Measurements from ENCODE around the gene TBC1D1. TPM values are rescaled to one million over a fixed set of nuclear protein-coding genes. Genes with fewer than 3 reads are reported as not detected.

The TBC1D1 gene
- total RNA-seq, 1 donor from 2014 or later: 113 TPM

- Mint-ChIP-seq H3K4me3 (no peak overlapping the region), H3K27me3 (ENCODE audit: low read depth) (peaks cover 7% of the 10 kb centered on the region), H3K4me1 (peaks cover 25% of the 10 kb centered on the region), H3K27ac (ENCODE audit: unreplicated experiment) (no peak overlapping the region), H3K36me3 (ENCODE audit: low read depth) (peaks cover 19% of the 10 kb centered on the region), H3K9me3 (no peaks in the 10 kb centered on the region)
- no peak for TF ChIP-seq CTCF (conservative IDR thresholded peaks at IDR 0.05)
- DNase-seq (ENCODE audit: low read depth, low spot score): no peak
These were observed 214.8 kb downstream of the TBC1D1 start for GRCh38 chr4:38105475-38106220.

GRCh38 chr4:38106311-38106710, 215.4 kb downstream of the TBC1D1 start:
- H3K36me3 Mint-ChIP-seq (ENCODE audit: low read depth): peaks cover 19% of the 10 kb centered on the region
- H3K9me3 Mint-ChIP-seq: no peaks in the 10 kb centered on the region
- no peak for TF ChIP-seq CTCF (conservative IDR thresholded peaks at IDR 0.05)
- no peak for DNase-seq (ENCODE audit: low read depth, low spot score)
- peaks cover 30% of the 10 kb centered on the region for H3K4me1 Mint-ChIP-seq
- H3K27ac Mint-ChIP-seq (ENCODE audit: unreplicated experiment): peak overlapping the region; percentile 37
- H3K4me3 Mint-ChIP-seq: no peak overlapping the region
- peaks cover 7% of the 10 kb centered on the region for H3K27me3 Mint-ChIP-seq (ENCODE audit: low read depth)

DNA sequence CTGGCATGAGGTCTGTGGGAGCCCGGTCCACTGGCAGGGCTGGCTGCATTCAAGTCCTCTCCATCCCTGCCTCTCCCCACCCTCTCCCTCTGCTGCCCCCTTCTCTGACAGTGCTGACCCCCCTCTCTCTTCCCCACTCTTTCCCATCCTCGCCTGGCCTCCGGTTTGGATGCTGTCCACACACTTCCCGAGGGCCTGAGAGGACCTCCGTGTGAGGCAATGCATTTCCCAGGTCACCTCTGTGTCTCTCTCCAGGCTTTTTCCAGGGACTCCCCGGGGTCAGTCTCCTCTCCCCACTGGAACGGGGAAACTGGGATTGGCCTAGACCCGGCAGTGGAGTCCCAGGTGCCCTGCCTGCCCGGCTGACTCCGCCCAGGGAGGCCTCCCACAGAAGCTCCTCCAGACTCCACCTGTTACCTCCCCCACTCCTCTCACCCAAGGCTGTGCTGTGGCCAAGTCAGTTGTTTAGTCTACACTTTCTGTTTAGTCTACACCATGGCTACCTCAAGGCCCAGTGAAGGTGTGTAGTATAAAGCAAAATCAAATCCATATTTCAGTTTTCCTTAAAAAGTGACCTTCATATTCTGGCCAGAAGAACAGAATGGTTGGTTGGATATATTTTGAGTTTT, 216.1 kb downstream of the TBC1D1 start:
- TF ChIP-seq CTCF (conservative IDR thresholded peaks at IDR 0.05): no peak
- DNase-seq (ENCODE audit: low read depth, low spot score): no peak
- no peak overlapping the region for H3K27ac Mint-ChIP-seq (ENCODE audit: unreplicated experiment)
- H3K27me3 Mint-ChIP-seq (ENCODE audit: low read depth): peaks cover 7% of the 10 kb centered on the region
- no peaks in the 10 kb centered on the region for H3K9me3 Mint-ChIP-seq
- peaks cover 19% of the 10 kb centered on the region for H3K36me3 Mint-ChIP-seq (ENCODE audit: low read depth)
- H3K4me1 Mint-ChIP-seq: peaks cover 33% of the 10 kb centered on the region
- no peak overlapping the region for H3K4me3 Mint-ChIP-seq

GRCh38 chr4:38107818-38108217, 216.9 kb downstream of the TBC1D1 start:
- Mint-ChIP-seq H3K4me1 (peaks cover 41% of the 10 kb centered on the region), H3K27ac (ENCODE audit: unreplicated experiment) (no peak overlapping the region), H3K27me3 (ENCODE audit: low read depth) (peaks cover 7% of the 10 kb centered on the region), H3K9me3 (no peaks in the 10 kb centered on the region), H3K36me3 (ENCODE audit: low read depth) (peaks cover 19% of the 10 kb centered on the region), H3K4me3 (no peak overlapping the region)
- no peak for TF ChIP-seq CTCF (conservative IDR thresholded peaks at IDR 0.05)
- DNase-seq (ENCODE audit: low read depth, low spot score): no peak

GRCh38 chr4:38109370-38109769, 218.5 kb downstream of the TBC1D1 start:
- peak overlapping the region; percentile 9 for H3K4me3 Mint-ChIP-seq
- no peak for TF ChIP-seq CTCF (conservative IDR thresholded peaks at IDR 0.05)
- peaks cover 19% of the 10 kb centered on the region for H3K36me3 Mint-ChIP-seq (ENCODE audit: low read depth)

More at GRCh38 chr4:38109370-38109769, 218.5 kb downstream of the TBC1D1 start:
- Mint-ChIP-seq H3K27me3 (ENCODE audit: low read depth) (peaks cover 7% of the 10 kb centered on the region), H3K27ac (ENCODE audit: unreplicated experiment) (no peak overlapping the region), H3K4me1 (peaks cover 53% of the 10 kb centered on the region), H3K9me3 (no peaks in the 10 kb centered on the region)
- DNase-seq (ENCODE audit: low read depth, low spot score): no peak
